ENCODE measurements around the gene TMC3. TPM values are rescaled to one million over a fixed set of nuclear protein-coding genes. Genes with fewer than 3 reads are reported as not detected.

Gene TMC3
- polyA plus RNA-seq, 3 donors from 2014 or later = 0.07 TPM; not detected in 2

GRCh38 chr15:81377871-81378270 is 3.9 kb upstream of the TMC3 start:
- H3K27me3 Mint-ChIP-seq (ENCODE audit: low read depth in 3 of 3) = peaks cover 2 to 15% (median 3%) of the 10 kb centered on the region in 3 donors
- no peaks in the 10 kb centered on the region for H3K36me3 Mint-ChIP-seq
- no peak overlapping the region for H3K27ac Mint-ChIP-seq
- no peak for DNase-seq
- H3K4me1 Mint-ChIP-seq = no peaks in the 10 kb centered on the region
- no peaks in the 10 kb centered on the region for H3K9me3 Mint-ChIP-seq
- no peak overlapping the region for H3K4me3 Mint-ChIP-seq

DNA sequence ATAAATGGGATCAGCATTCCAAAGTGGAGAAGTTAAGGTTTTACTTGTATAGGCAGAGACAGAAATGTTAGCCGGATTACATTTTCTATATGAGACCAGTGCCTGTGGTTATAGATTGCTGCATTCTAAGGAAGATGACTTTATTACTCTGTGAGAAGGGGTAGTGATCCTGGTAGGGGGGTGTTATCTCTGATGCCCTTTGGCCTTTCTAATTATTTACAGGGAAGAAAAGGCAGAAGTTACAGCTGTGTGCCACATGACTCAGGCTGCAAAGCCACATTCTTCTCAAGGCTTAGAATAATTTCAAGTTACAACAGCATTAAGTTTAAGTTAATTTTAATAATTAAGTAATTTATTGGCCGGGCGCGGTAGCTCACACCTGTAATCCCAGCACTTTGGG is 2.2 kb upstream of the TMC3 start:
- no peak overlapping the region for H3K4me3 Mint-ChIP-seq
- H3K9me3 Mint-ChIP-seq = no peaks in the 10 kb centered on the region
- no peaks in the 10 kb centered on the region for H3K4me1 Mint-ChIP-seq
- peaks cover 2 to 11% (median 3%) of the 10 kb centered on the region in 3 donors for H3K27me3 Mint-ChIP-seq (ENCODE audit: low read depth in 3 of 3)
- no peaks in the 10 kb centered on the region for H3K36me3 Mint-ChIP-seq
- H3K27ac Mint-ChIP-seq = no peak overlapping the region
- no peak for DNase-seq

- Mint-ChIP-seq H3K9me3 (no peaks in the 10 kb centered on the region), H3K27ac (no peak overlapping the region), H3K4me1 (no peaks in the 10 kb centered on the region), H3K36me3 (no peaks in the 10 kb centered on the region), H3K27me3 (ENCODE audit: low read depth in 3 of 3) (peaks cover 2 to 6% (median 3%) of the 10 kb centered on the region in 3 donors), H3K4me3 (no peak overlapping the region)
- DNase-seq = no peak
Measured at GRCh38 chr15:81375461-81375860, 1.4 kb upstream of the TMC3 start.

- no peak overlapping the region for H3K4me3 Mint-ChIP-seq
- H3K27ac Mint-ChIP-seq = no peak overlapping the region
- DNase-seq = no peak
- H3K27me3 Mint-ChIP-seq (ENCODE audit: low read depth in 3 of 3) = peaks cover 2 to 5% (median 3%) of the 10 kb centered on the region in 3 donors
- no peaks in the 10 kb centered on the region for H3K9me3 Mint-ChIP-seq
- no peaks in the 10 kb centered on the region for H3K36me3 Mint-ChIP-seq
- no peaks in the 10 kb centered on the region for H3K4me1 Mint-ChIP-seq
Measured at GRCh38 chr15:81373176-81373575, 837 bp downstream of the TMC3 start.

GRCh38 chr15:81372575-81372974 is 1.4 kb downstream of the TMC3 start:
- Mint-ChIP-seq H3K9me3 (no peaks in the 10 kb centered on the region), H3K27me3 (ENCODE audit: low read depth in 3 of 3) (peaks cover 2 to 5% (median 3%) of the 10 kb centered on the region in 3 donors)

GRCh38 chr15:81363718-81364500 is 10.1 kb downstream of the TMC3 start:
- Mint-ChIP-seq H3K4me1 (no peaks in the 10 kb centered on the region), H3K27me3 (ENCODE audit: low read depth in 3 of 3) (peaks cover 0 to 8% (median 0%) of the 10 kb centered on the region in 3 donors), H3K9me3 (no peaks in the 10 kb centered on the region), H3K4me3 (no peak overlapping the region), H3K36me3 (peaks cover 0 to 4% (median 0%) of the 10 kb centered on the region in 3 donors), H3K27ac (no peak overlapping the region)
- no peak for DNase-seq

More at GRCh38 chr15:81372575-81372974, 1.4 kb downstream of the TMC3 start:
- no peak overlapping the region for H3K4me3 Mint-ChIP-seq
- DNase-seq = no peak
- no peaks in the 10 kb centered on the region for H3K36me3 Mint-ChIP-seq
- H3K27ac Mint-ChIP-seq = no peak overlapping the region
- no peaks in the 10 kb centered on the region for H3K4me1 Mint-ChIP-seq

DNA sequence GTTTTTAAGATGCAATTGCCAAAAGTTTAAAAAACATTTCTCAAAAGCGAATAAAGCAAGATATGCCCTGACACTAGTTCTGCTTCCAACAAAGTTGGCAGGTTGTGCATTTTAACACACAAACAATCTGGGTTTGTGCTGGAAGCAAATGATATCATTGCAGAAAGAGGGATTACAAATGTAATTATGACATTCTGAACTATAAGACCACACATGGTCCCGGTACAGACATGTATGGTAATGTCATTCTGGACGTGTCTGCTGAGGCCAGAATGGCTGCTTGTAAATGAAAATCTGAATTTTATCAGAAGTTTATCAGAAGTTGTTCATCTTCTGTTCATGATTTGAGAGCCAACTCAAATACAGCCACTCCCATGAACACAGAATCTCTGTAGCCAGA is 10.7 kb downstream of the TMC3 start:
- H3K27ac Mint-ChIP-seq = no peak overlapping the region
- DNase-seq = no peak
- no peak overlapping the region for H3K4me3 Mint-ChIP-seq
- peaks cover 0 to 4% (median 0%) of the 10 kb centered on the region in 3 donors for H3K36me3 Mint-ChIP-seq
- H3K4me1 Mint-ChIP-seq = no peaks in the 10 kb centered on the region
- peaks cover 0 to 8% (median 0%) of the 10 kb centered on the region in 3 donors for H3K27me3 Mint-ChIP-seq (ENCODE audit: low read depth in 3 of 3)
- no peaks in the 10 kb centered on the region for H3K9me3 Mint-ChIP-seq

DNA sequence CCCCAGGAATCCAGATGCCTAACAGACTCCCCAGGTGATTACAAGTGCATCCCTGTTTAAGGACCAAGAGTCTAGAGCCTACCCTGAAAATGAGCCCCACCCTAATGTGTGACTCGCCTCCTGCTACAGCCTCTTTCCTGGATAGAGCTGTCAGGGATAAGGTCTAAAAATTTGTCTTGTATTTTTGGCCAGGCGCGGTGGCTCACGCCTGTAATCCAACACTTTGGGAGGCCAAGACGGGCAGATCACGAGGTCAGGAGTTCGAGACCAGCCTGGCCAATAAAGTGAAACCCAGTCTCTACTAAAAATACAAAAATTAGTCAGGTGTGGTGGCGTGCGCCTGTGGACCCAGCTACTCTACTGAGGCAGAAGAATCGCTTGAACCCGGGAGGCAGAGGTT is 11.2 kb downstream of the TMC3 start:
- no peaks in the 10 kb centered on the region for H3K4me1 Mint-ChIP-seq
- H3K9me3 Mint-ChIP-seq = no peaks in the 10 kb centered on the region
- peaks cover 0 to 8% (median 0%) of the 10 kb centered on the region in 3 donors for H3K27me3 Mint-ChIP-seq (ENCODE audit: low read depth in 3 of 3)
- peaks cover 0 to 4% (median 0%) of the 10 kb centered on the region in 3 donors for H3K36me3 Mint-ChIP-seq
- H3K4me3 Mint-ChIP-seq = no peak overlapping the region
- no peak for DNase-seq
- H3K27ac Mint-ChIP-seq = no peak overlapping the region

GRCh38 chr15:81361891-81362290 is 12.1 kb downstream of the TMC3 start:
- Mint-ChIP-seq H3K27ac (no peak overlapping the region), H3K27me3 (ENCODE audit: low read depth in 3 of 3) (peaks cover 0 to 8% (median 3%) of the 10 kb centered on the region in 3 donors), H3K4me1 (no peaks in the 10 kb centered on the region), H3K36me3 (peaks cover 0 to 4% (median 0%) of the 10 kb centered on the region in 3 donors), H3K4me3 (no peak overlapping the region), H3K9me3 (no peaks in the 10 kb centered on the region)
- no peak for DNase-seq

- peaks cover 0 to 4% (median 3%) of the 10 kb centered on the region in 3 donors for H3K27me3 Mint-ChIP-seq (ENCODE audit: low read depth in 3 of 3)
- DNase-seq = no peak
- H3K27ac Mint-ChIP-seq = no peak overlapping the region
- no peaks in the 10 kb centered on the region for H3K9me3 Mint-ChIP-seq
- no peak overlapping the region for H3K4me3 Mint-ChIP-seq
- H3K36me3 Mint-ChIP-seq = peaks cover 0 to 4% (median 0%) of the 10 kb centered on the region in 3 donors
- no peaks in the 10 kb centered on the region for H3K4me1 Mint-ChIP-seq
Measured at GRCh38 chr15:81360491-81360890, 13.5 kb downstream of the TMC3 start.

- Mint-ChIP-seq H3K27me3 (ENCODE audit: low read depth in 3 of 3) (peaks cover 0 to 4% (median 3%) of the 10 kb centered on the region in 3 donors), H3K4me3 (no peak overlapping the region), H3K4me1 (no peaks in the 10 kb centered on the region), H3K27ac (no peak overlapping the region), H3K9me3 (no peaks in the 10 kb centered on the region), H3K36me3 (no peaks in the 10 kb centered on the region)
- DNase-seq = no peak
Measured at GRCh38 chr15:81358248-81358647, 15.8 kb downstream of the TMC3 start.

DNA sequence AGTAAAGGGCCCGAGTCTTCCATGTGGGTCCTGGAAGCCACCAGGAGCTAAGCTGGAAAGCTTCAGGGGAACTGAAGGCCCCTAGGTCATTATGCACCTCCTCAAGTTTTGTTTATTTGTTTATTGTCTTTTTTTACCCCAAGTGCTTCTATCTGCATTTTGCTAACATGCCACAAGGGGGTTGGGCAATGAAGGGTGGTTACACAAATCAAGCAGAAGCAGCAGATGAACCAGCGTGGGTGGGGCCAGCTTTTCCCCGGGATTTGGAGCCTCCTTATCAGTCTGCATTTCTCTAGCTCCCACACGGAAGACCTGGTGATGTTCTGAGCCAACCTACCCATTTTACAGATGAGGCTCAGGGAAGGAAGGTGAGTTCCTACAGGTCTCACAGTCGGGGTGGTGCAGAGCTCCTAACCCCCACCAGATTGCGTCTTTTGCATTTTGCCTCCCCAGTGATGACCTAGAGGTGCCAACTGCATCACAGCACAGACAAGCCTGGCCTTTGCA is 16.8 kb downstream of the TMC3 start:
- Mint-ChIP-seq H3K9me3 (no peaks in the 10 kb centered on the region), H3K4me1 (no peaks in the 10 kb centered on the region), H3K27me3 (ENCODE audit: low read depth in 3 of 3) (peaks cover 0 to 4% (median 3%) of the 10 kb centered on the region in 3 donors), H3K36me3 (no peaks in the 10 kb centered on the region), H3K4me3 (no peak overlapping the region), H3K27ac (no peak overlapping the region)
- no peak for DNase-seq

GRCh38 chr15:81356252-81356651 is 17.8 kb downstream of the TMC3 start:
- Mint-ChIP-seq H3K4me3 (no peak overlapping the region), H3K27me3 (ENCODE audit: low read depth in 3 of 3) (peaks cover 0 to 3% (median 2%) of the 10 kb centered on the region in 3 donors), H3K36me3 (no peaks in the 10 kb centered on the region), H3K27ac (no peak overlapping the region), H3K9me3 (no peaks in the 10 kb centered on the region), H3K4me1 (no peaks in the 10 kb centered on the region)
- no peak for DNase-seq

DNA sequence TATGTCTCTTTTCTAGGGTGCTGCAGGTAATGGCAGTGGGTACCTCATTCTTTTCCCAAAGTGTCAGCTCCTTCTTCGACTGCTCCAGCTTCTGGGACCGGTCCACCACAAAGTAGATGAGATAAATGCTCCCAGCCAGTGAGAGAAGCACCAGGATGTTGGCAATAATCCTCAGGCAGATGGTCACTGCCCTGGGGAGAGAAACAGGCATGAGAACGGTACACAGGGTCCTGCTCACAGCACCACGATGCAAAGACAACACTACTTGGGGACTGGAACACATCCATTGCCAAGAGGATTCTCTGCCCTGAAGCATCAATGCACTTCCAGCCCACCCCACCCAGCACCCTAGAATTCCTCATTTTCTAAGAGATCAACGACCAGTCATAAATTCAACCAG is 22.4 kb downstream of the TMC3 start:
- H3K27ac Mint-ChIP-seq = no peak overlapping the region
- H3K9me3 Mint-ChIP-seq = no peaks in the 10 kb centered on the region
- peaks cover 0 to 3% (median 0%) of the 10 kb centered on the region in 3 donors for H3K27me3 Mint-ChIP-seq (ENCODE audit: low read depth in 3 of 3)
- DNase-seq = no peak
- no peak overlapping the region for H3K4me3 Mint-ChIP-seq
- H3K4me1 Mint-ChIP-seq = peaks cover 0 to 3% of the 10 kb centered on the region in 2 donors
- H3K36me3 Mint-ChIP-seq = no peaks in the 10 kb centered on the region
